ENCODE data around the gene MUC21.
"Not testable (repeated sequence)": the region's sequence is repeated elsewhere in the genome, so short reads cannot be mapped to it uniquely, and the experiment has no call there.

MUC21 gene

DNA sequence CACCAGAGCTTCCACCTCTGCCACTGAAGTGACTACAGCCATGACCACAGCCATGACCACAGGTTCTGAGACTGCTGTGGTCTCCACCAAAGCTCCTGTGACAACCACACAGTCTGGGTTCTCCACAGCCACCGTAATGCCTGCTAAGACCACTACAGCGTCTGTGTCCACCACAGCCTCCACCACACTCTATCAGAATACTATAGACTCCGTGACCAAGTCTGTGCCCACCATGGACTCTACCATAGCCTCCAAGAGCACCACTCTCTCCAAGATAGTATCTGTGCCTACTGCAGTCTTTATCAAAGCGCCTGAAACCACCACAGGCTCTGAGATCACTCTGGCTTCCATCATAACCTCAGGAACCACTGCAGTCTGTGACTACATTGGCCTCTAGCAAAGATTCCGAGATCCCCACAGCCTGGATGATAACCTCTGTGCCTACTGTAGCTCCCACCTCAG, 18.3 kb upstream of the MUC21 start:
- H2AK5ac ChIP-seq (ENCODE audit: low read depth, low read length), result peak overlapping the region; percentile 82
- H3K27me3 ChIP-seq (ENCODE audit: control insufficient read depth in 3 of 3, insufficient read depth in 3 of 3, low read depth in 1 of 3, low read length in 3 of 3), result no peaks in the 10 kb centered on the region
- no peaks in the 10 kb centered on the region for H3K9me3 ChIP-seq (replicated peaks in 1 of 2; ENCODE audit: control insufficient read depth in 2 of 2, insufficient read depth in 1 of 2, low read depth in 1 of 2, low read length in 2 of 2)
- H2BK12ac ChIP-seq (ENCODE audit: low read length), result no peak overlapping the region
- H3K4me2 ChIP-seq (ENCODE audit: insufficient read depth, low read length, poor library complexity, severe bottlenecking), result no peak overlapping the region
- no peak overlapping the region for H3K27ac ChIP-seq (replicated peaks; ENCODE audit: low read length)
- WGBS, 2 donors (ENCODE audit: extremely low coverage in 2 of 2, insufficient read length in 2 of 2, insufficient replicate concordance in 1 of 2), result no CpG with 5 or more reads among the region's 5 CpGs
- H2BK120ac ChIP-seq (ENCODE audit: low read depth, low read length), result no peak overlapping the region
- no peak overlapping the region for H4K91ac ChIP-seq (ENCODE audit: low read depth, low read length, poor library complexity)
- H3K18ac ChIP-seq (ENCODE audit: low read length), result no peak overlapping the region
- H3K79me1 ChIP-seq (ENCODE audit: low read depth, low read length), result no peaks in the 10 kb centered on the region
- H2AFZ ChIP-seq (ENCODE audit: low read length), result no peak overlapping the region
- H3K23ac ChIP-seq (ENCODE audit: low read depth, low read length, poor library complexity), result no peak overlapping the region
- H3K36me3 ChIP-seq (replicated peaks in 1 of 2; ENCODE audit: control insufficient read depth in 2 of 2, insufficient read depth in 2 of 2, low read length in 2 of 2), result no peaks in the 10 kb centered on the region
- H3K4me3 ChIP-seq (ENCODE audit: low read length in 2 of 2), result no peak overlapping the region
- H3K4me1 ChIP-seq (ENCODE audit: control insufficient read depth in 2 of 2, insufficient read depth in 1 of 2, low read depth in 1 of 2, low read length in 2 of 2), result no peaks in the 10 kb centered on the region
- DNase-seq (ENCODE audit: low spot score), result no peak
- H2BK5ac ChIP-seq (ENCODE audit: low read length), result no peak overlapping the region
- H3K9ac ChIP-seq (ENCODE audit: low read depth, low read length, poor library complexity), result no peak overlapping the region
- no peak overlapping the region for H4K8ac ChIP-seq (ENCODE audit: low read depth, low read length)
- no peak overlapping the region for H3K4ac ChIP-seq (ENCODE audit: low read length)
- H2BK15ac ChIP-seq (ENCODE audit: low read length), result no peak overlapping the region
- no peak overlapping the region for H3K14ac ChIP-seq (ENCODE audit: low read length)

DNA sequence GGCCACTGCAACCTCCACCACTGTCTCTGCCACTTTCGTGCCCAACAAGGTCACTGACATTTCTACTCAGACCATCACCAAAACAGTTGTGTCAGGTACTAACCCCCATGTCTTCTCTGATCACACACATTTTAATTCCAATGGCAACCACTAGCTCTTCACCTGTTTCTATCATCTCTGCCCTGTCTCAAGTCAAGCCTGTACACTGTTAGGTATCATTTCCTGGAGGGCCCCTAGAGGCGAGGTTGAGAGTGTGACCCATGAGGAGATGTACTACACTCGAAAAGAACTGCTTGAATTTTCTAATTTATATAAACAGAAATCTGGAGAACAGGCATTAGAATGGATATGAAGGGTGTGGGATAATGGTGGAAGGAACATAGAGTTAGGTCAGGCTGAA, 17.4 kb upstream of the MUC21 start:
- no peak overlapping the region for H2BK15ac ChIP-seq (ENCODE audit: low read length)
- no peak overlapping the region for H3K4me2 ChIP-seq (ENCODE audit: insufficient read depth, low read length, poor library complexity, severe bottlenecking)
- no peak overlapping the region for H2BK5ac ChIP-seq (ENCODE audit: low read length)
- H3K4me1 ChIP-seq (ENCODE audit: control insufficient read depth in 2 of 2, insufficient read depth in 1 of 2, low read depth in 1 of 2, low read length in 2 of 2), result no peaks in the 10 kb centered on the region
- no peak overlapping the region for H3K9ac ChIP-seq (ENCODE audit: low read depth, low read length, poor library complexity)
- H3K79me1 ChIP-seq (ENCODE audit: low read depth, low read length), result no peaks in the 10 kb centered on the region
- H3K27me3 ChIP-seq (ENCODE audit: control insufficient read depth in 3 of 3, insufficient read depth in 3 of 3, low read depth in 1 of 3, low read length in 3 of 3), result no peaks in the 10 kb centered on the region
- no peak overlapping the region for H3K18ac ChIP-seq (ENCODE audit: low read length)
- no peak overlapping the region for H3K27ac ChIP-seq (replicated peaks; ENCODE audit: low read length)
- peak overlapping the region; percentile 82 for H2AK5ac ChIP-seq (ENCODE audit: low read depth, low read length)
- no peak overlapping the region for H3K14ac ChIP-seq (ENCODE audit: low read length)
- no peak overlapping the region for H2AFZ ChIP-seq (ENCODE audit: low read length)
- no peak for DNase-seq (ENCODE audit: low spot score)
- H2BK120ac ChIP-seq (ENCODE audit: low read depth, low read length), result no peak overlapping the region
- H4K91ac ChIP-seq (ENCODE audit: low read depth, low read length, poor library complexity), result peak overlapping the region; percentile 60
- H3K4me3 ChIP-seq (ENCODE audit: low read length in 2 of 2), result no peak overlapping the region
- no peaks in the 10 kb centered on the region for H3K9me3 ChIP-seq (replicated peaks in 1 of 2; ENCODE audit: control insufficient read depth in 2 of 2, insufficient read depth in 1 of 2, low read depth in 1 of 2, low read length in 2 of 2)
- H3K4ac ChIP-seq (ENCODE audit: low read length), result no peak overlapping the region
- no peak overlapping the region for H2BK12ac ChIP-seq (ENCODE audit: low read length)
- H3K23ac ChIP-seq (ENCODE audit: low read depth, low read length, poor library complexity), result peak overlapping the region; percentile 52
- H4K8ac ChIP-seq (ENCODE audit: low read depth, low read length), result no peak overlapping the region
- no CpG with 5 or more reads among the region's 3 CpGs for WGBS, 2 donors (ENCODE audit: extremely low coverage in 2 of 2, insufficient read length in 2 of 2, insufficient replicate concordance in 1 of 2)
- no peaks in the 10 kb centered on the region for H3K36me3 ChIP-seq (replicated peaks in 1 of 2; ENCODE audit: control insufficient read depth in 2 of 2, insufficient read depth in 2 of 2, low read length in 2 of 2)

DNA sequence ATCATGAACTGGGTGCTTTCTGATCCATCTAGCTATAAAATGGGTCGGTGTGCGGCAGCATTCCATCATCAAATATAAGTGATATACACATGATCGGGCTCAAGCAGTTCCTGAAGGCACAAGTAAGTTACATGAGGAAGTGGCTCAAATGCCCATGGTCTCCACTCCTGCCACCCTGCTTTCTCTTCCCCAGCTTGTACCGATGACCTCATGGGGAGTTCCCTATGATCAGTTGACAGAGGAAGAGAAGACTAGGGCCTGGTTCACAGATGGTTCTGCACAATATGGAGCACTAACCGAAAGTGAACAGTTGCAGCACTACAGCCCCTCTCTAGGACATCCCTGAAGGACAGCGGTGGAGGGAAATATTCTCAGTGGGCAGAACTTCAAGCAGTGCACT, 14.3 kb upstream of the MUC21 start:
- not testable (repeated sequence) for H3K27ac ChIP-seq (replicated peaks; ENCODE audit: low read length); H4K91ac ChIP-seq (ENCODE audit: low read depth, low read length, poor library complexity); H3K4me3 ChIP-seq (ENCODE audit: low read length in 2 of 2); H3K9me3 ChIP-seq (replicated peaks in 1 of 2; ENCODE audit: control insufficient read depth in 2 of 2, insufficient read depth in 1 of 2, low read depth in 1 of 2, low read length in 2 of 2); H2BK12ac ChIP-seq (ENCODE audit: low read length); H3K36me3 ChIP-seq (replicated peaks in 1 of 2; ENCODE audit: control insufficient read depth in 2 of 2, insufficient read depth in 2 of 2, low read length in 2 of 2); H3K18ac ChIP-seq (ENCODE audit: low read length); H3K23ac ChIP-seq (ENCODE audit: low read depth, low read length, poor library complexity); H2BK5ac ChIP-seq (ENCODE audit: low read length); H2BK15ac ChIP-seq (ENCODE audit: low read length); H2BK120ac ChIP-seq (ENCODE audit: low read depth, low read length); H3K14ac ChIP-seq (ENCODE audit: low read length); H4K8ac ChIP-seq (ENCODE audit: low read depth, low read length); H2AFZ ChIP-seq (ENCODE audit: low read length); DNase-seq (ENCODE audit: low spot score); H3K79me1 ChIP-seq (ENCODE audit: low read depth, low read length); H3K4me1 ChIP-seq (ENCODE audit: control insufficient read depth in 2 of 2, insufficient read depth in 1 of 2, low read depth in 1 of 2, low read length in 2 of 2); H3K9ac ChIP-seq (ENCODE audit: low read depth, low read length, poor library complexity); H3K27me3 ChIP-seq (ENCODE audit: control insufficient read depth in 3 of 3, insufficient read depth in 3 of 3, low read depth in 1 of 3, low read length in 3 of 3); H2AK5ac ChIP-seq (ENCODE audit: low read depth, low read length); H3K4me2 ChIP-seq (ENCODE audit: insufficient read depth, low read length, poor library complexity, severe bottlenecking); H3K4ac ChIP-seq (ENCODE audit: low read length)
- WGBS, 2 donors (ENCODE audit: extremely low coverage in 2 of 2, insufficient read length in 2 of 2, insufficient replicate concordance in 1 of 2), result no CpG with 5 or more reads among the region's 6 CpGs

DNA sequence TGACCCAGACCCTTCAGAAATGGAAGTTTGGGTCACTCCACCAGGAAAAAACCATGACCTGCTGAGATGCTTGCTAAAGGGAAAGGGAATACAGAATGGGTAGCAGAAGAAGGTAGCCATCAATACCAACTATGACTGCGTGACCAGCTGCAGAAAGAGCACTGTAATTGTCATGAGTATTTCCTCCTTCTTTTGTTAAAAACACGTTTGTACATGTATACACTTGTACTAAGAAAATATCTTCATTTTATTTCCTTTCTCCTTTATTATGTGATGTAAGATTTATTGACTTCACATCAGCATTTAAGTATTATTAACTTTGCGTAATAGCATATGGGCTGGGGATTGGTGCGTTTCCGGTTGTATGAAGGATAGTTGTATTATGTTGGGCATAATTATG, 12.6 kb upstream of the MUC21 start:
- H3K9ac ChIP-seq (ENCODE audit: low read depth, low read length, poor library complexity), result no peak overlapping the region
- H3K4me2 ChIP-seq (ENCODE audit: insufficient read depth, low read length, poor library complexity, severe bottlenecking), result no peak overlapping the region
- WGBS, 2 donors (ENCODE audit: extremely low coverage in 2 of 2, insufficient read length in 2 of 2, insufficient replicate concordance in 1 of 2), result no CpG with 5 or more reads among the region's 5 CpGs
- H2BK120ac ChIP-seq (ENCODE audit: low read depth, low read length), result no peak overlapping the region
- H2BK15ac ChIP-seq (ENCODE audit: low read length), result no peak overlapping the region
- no peaks in the 10 kb centered on the region for H3K36me3 ChIP-seq (replicated peaks in 1 of 2; ENCODE audit: control insufficient read depth in 2 of 2, insufficient read depth in 2 of 2, low read length in 2 of 2)
- no peak overlapping the region for H3K27ac ChIP-seq (replicated peaks; ENCODE audit: low read length)
- no peak for DNase-seq (ENCODE audit: low spot score)
- H3K9me3 ChIP-seq (replicated peaks in 1 of 2; ENCODE audit: control insufficient read depth in 2 of 2, insufficient read depth in 1 of 2, low read depth in 1 of 2, low read length in 2 of 2), result no peaks in the 10 kb centered on the region
- H3K14ac ChIP-seq (ENCODE audit: low read length), result no peak overlapping the region
- H4K91ac ChIP-seq (ENCODE audit: low read depth, low read length, poor library complexity), result no peak overlapping the region
- H3K79me1 ChIP-seq (ENCODE audit: low read depth, low read length), result no peaks in the 10 kb centered on the region
- no peak overlapping the region for H3K23ac ChIP-seq (ENCODE audit: low read depth, low read length, poor library complexity)
- no peaks in the 10 kb centered on the region for H3K4me1 ChIP-seq (ENCODE audit: control insufficient read depth in 2 of 2, insufficient read depth in 1 of 2, low read depth in 1 of 2, low read length in 2 of 2)
- H3K27me3 ChIP-seq (ENCODE audit: control insufficient read depth in 3 of 3, insufficient read depth in 3 of 3, low read depth in 1 of 3, low read length in 3 of 3), result peaks cover 0 to 5% (median 0%) of the 10 kb centered on the region in 3 experiments
- H3K4ac ChIP-seq (ENCODE audit: low read length), result no peak overlapping the region
- H3K18ac ChIP-seq (ENCODE audit: low read length), result no peak overlapping the region
- no peak overlapping the region for H2AFZ ChIP-seq (ENCODE audit: low read length)
- no peak overlapping the region for H2BK12ac ChIP-seq (ENCODE audit: low read length)
- H3K4me3 ChIP-seq (ENCODE audit: low read length in 2 of 2), result no peak overlapping the region
- no peak overlapping the region for H2AK5ac ChIP-seq (ENCODE audit: low read depth, low read length)
- no peak overlapping the region for H2BK5ac ChIP-seq (ENCODE audit: low read length)
- H4K8ac ChIP-seq (ENCODE audit: low read depth, low read length), result no peak overlapping the region

Data from neuronal stem cell (in vitro differentiated cells).